ENCODE data around the gene PLSCR1.
"Not testable (repeated sequence)": the region's sequence is repeated elsewhere in the genome, so short reads cannot be mapped to it uniquely, and the experiment has no call there.

The PLSCR1 gene

GRCh38 chr3:146513386-146514051 is 30.9 kb downstream of the PLSCR1 start:
- DNase-seq (ENCODE audit: low read depth in 3 of 3): no peak

- DNase-seq (ENCODE audit: low read depth in 3 of 3): no peak
Measured at GRCh38 chr3:146511402-146512134, 32.8 kb downstream of the PLSCR1 start.

GRCh38 chr3:146507331-146508120 is 36.9 kb downstream of the PLSCR1 start:
- no peak for DNase-seq (ENCODE audit: low read depth in 3 of 3)

- no peak for DNase-seq (ENCODE audit: low read depth in 3 of 3)
Measured at GRCh38 chr3:146505516-146505915, 38.9 kb downstream of the PLSCR1 start.

GRCh38 chr3:146504498-146505197 is 39.8 kb downstream of the PLSCR1 start:
- no peak for DNase-seq (ENCODE audit: low read depth in 3 of 3)

GRCh38 chr3:146503461-146504202 is 40.8 kb downstream of the PLSCR1 start:
- no peak for DNase-seq (ENCODE audit: low read depth in 3 of 3)

- no peak for DNase-seq (ENCODE audit: low read depth in 3 of 3)
Measured at GRCh38 chr3:146502887-146503460, 41.4 kb downstream of the PLSCR1 start.

- no peak for DNase-seq (ENCODE audit: low read depth in 3 of 3)
Measured at GRCh38 chr3:146501752-146502151, 42.7 kb downstream of the PLSCR1 start.

- DNase-seq (ENCODE audit: low read depth in 3 of 3): no peak
Measured at GRCh38 chr3:146499701-146500100, 44.7 kb downstream of the PLSCR1 start.

- peak in 1 of 3 donors; percentile 30 for DNase-seq (ENCODE audit: low read depth in 3 of 3)
Measured at GRCh38 chr3:146498002-146498736, 46.2 kb downstream of the PLSCR1 start.

GRCh38 chr3:146497145-146497843 is 47.1 kb downstream of the PLSCR1 start:
- not testable (repeated sequence) for DNase-seq (ENCODE audit: low read depth in 3 of 3)

- no peak for DNase-seq (ENCODE audit: low read depth in 3 of 3)
Measured at GRCh38 chr3:146496726-146497125, 47.7 kb downstream of the PLSCR1 start.

- no peak for DNase-seq (ENCODE audit: low read depth in 3 of 3)
Measured at GRCh38 chr3:146496251-146496650, 48.2 kb downstream of the PLSCR1 start.

- DNase-seq (ENCODE audit: low read depth in 3 of 3): no peak
Measured at GRCh38 chr3:146493761-146494160, 50.6 kb downstream of the PLSCR1 start.

GRCh38 chr3:146493221-146493620 is 51.2 kb downstream of the PLSCR1 start:
- DNase-seq (ENCODE audit: low read depth in 3 of 3): no peak

GRCh38 chr3:146491303-146491702 is 53.1 kb downstream of the PLSCR1 start:
- DNase-seq (ENCODE audit: low read depth in 3 of 3): no peak

GRCh38 chr3:146485297-146485696 is 59.1 kb downstream of the PLSCR1 start:
- DNase-seq (ENCODE audit: low read depth in 3 of 3): no peak

GRCh38 chr3:146476094-146476740 is 68.2 kb downstream of the PLSCR1 start:
- no peak for DNase-seq (ENCODE audit: low read depth in 3 of 3)

- not testable (repeated sequence) for DNase-seq (ENCODE audit: low read depth in 3 of 3)
Measured at GRCh38 chr3:146474976-146475375, 69.4 kb downstream of the PLSCR1 start.
